BE2C (cell line): ENCODE results near the gene SMU1.

ENCODE experiments used
- DNase-seq: peaks from one replicate; pipeline ENCODE4 v3.0.0-alpha.2; 2020
- H3K27me3 ChIP-seq: fragments of 250-450 bp; sonication (Bioruptor Pico); 2 replicates; pipeline ENCODE4 v1.5.1; 2020; ENCODE audit warnings: mild to moderate bottlenecking
- H3K36me3 ChIP-seq: fragments of 250-450 bp; sonication (Bioruptor Pico); 2 replicates; pipeline ENCODE4 v1.5.1; 2020; ENCODE audit warnings: mild to moderate bottlenecking
- H3K4me1 ChIP-seq: fragments of 250-450 bp; sonication (Bioruptor Pico); 2 replicates; pipeline ENCODE4 v1.5.1; 2020
- H3K4me3 ChIP-seq: 2 replicates; pipeline ENCODE4 v1.5.1; 2011; ENCODE audit warnings: low read depth, low read length
- H3K9me3 ChIP-seq: fragments of 250-450 bp; sonication (Bioruptor Pico); 2 replicates; pipeline ENCODE4 v1.5.1; 2020
- CTCF ChIP-seq: IDR thresholded peaks from 2 replicates; pipeline ENCODE4 v1.5.1; 2012; ENCODE audit warnings: mild to moderate bottlenecking, low read depth, low read length

The SMU1 gene

GRCh38 chr9:33120620-33121019 lies 44.1 kb upstream of the SMU1 start:
- no peaks in the 10 kb centered on the region for H3K4me1 ChIP-seq
- no peaks in the 10 kb centered on the region for H3K9me3 ChIP-seq
- H3K27me3 ChIP-seq = no peaks in the 10 kb centered on the region
- no peaks in the 10 kb centered on the region for H3K36me3 ChIP-seq
- H3K4me3 ChIP-seq = no peak overlapping the region
- no peak for TF ChIP-seq CTCF
- DNase-seq = no peak

- no peaks in the 10 kb centered on the region for H3K4me1 ChIP-seq
- no peak overlapping the region for H3K4me3 ChIP-seq
- H3K9me3 ChIP-seq = no peaks in the 10 kb centered on the region
- no peaks in the 10 kb centered on the region for H3K27me3 ChIP-seq
- H3K36me3 ChIP-seq = no peaks in the 10 kb centered on the region
- TF ChIP-seq CTCF = no peak
- DNase-seq = no peak
Measured at GRCh38 chr9:33117796-33118195, 41.3 kb upstream of the SMU1 start.

- Histone ChIP-seq H3K9me3 (no peaks in the 10 kb centered on the region), H3K27me3 (no peaks in the 10 kb centered on the region), H3K4me3 (no peak overlapping the region), H3K4me1 (no peaks in the 10 kb centered on the region), H3K36me3 (no peaks in the 10 kb centered on the region)
- no peak for TF ChIP-seq CTCF
- DNase-seq = no peak
Measured at GRCh38 chr9:33117306-33117705, 40.8 kb upstream of the SMU1 start.

- Histone ChIP-seq H3K27me3 (no peaks in the 10 kb centered on the region), H3K4me1 (no peaks in the 10 kb centered on the region), H3K9me3 (no peaks in the 10 kb centered on the region), H3K4me3 (no peak overlapping the region), H3K36me3 (no peaks in the 10 kb centered on the region)
- DNase-seq = no peak
- TF ChIP-seq CTCF = no peak
Measured at GRCh38 chr9:33116860-33117259, 40.4 kb upstream of the SMU1 start.

GRCh38 chr9:33114746-33115145 lies 38.3 kb upstream of the SMU1 start:
- no peaks in the 10 kb centered on the region for H3K4me1 ChIP-seq
- no peaks in the 10 kb centered on the region for H3K36me3 ChIP-seq

More at GRCh38 chr9:33114746-33115145, 38.3 kb upstream of the SMU1 start:
- Histone ChIP-seq H3K4me3 (no peak overlapping the region), H3K27me3 (no peaks in the 10 kb centered on the region), H3K9me3 (no peaks in the 10 kb centered on the region)
- DNase-seq = no peak
- no peak for TF ChIP-seq CTCF
